Dermis blood vessel endothelial cell (primary cell): ENCODE results near the gene TREM2. TPM values are rescaled to one million over a fixed set of nuclear protein-coding genes. Genes with fewer than 3 reads are reported as not detected.

Experiments used
- DNase-seq: peaks from one replicate; pipeline ENCODE4 v3.0.0; 2010
- total RNA-seq: library from RNA; depleted of rRNA; stranded (reverse); fragments of >200 nt; gene quantifications from 2 replicates; pipeline ENCODE4 v1.2.3, GENCODE V29; 2014

The TREM2 gene
- total RNA-seq, 1 donor from 2014 or later, result not detected

- DNase-seq, result peak; percentile 84
Observed at GRCh38 chr6:41182069-41183034, 19.4 kb upstream of the TREM2 start.

- no peak for DNase-seq
Observed at GRCh38 chr6:41181566-41181965, 18.6 kb upstream of the TREM2 start.

DNA sequence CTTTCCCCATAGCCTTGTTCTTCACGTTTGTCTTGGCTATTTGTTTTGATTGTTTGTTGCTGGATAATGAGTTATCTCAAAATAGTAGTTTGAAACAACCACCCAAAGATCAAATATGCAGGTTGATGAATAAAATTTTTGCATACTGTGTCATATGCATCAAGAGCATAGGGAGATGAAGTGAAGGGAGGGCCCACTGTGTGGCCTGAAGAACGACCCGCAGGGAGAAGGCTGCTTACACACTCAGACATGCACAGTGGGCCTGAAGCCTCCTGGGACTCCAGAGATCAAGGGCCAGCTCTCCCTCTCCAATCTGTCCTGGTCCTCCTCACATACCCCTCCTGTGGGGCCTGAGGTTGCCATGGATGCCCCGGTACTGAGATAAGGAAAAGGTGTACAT lies 16.2 kb upstream of the TREM2 start:
- DNase-seq, result no peak

DNA sequence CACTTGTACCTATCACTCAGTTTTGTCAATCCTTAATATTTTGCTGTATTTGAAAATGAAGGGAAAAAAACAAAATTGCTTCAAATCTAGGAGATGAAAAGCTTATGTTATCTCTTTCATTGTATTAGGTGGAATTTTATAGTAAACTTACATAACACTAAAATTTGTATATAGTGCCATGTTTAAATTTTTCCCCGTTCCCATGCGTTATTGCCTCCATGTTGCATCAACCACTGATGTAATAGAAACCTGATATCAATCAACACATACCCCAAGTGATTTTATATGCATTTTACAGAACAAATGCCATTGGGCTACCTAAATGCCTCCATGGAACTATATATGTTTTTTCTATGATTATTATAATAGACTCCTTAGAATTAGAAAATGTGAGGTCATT lies 14.8 kb upstream of the TREM2 start:
- no peak for DNase-seq

- DNase-seq, result no peak
Observed at GRCh38 chr6:41177287-41177686, 14.4 kb upstream of the TREM2 start.

DNA sequence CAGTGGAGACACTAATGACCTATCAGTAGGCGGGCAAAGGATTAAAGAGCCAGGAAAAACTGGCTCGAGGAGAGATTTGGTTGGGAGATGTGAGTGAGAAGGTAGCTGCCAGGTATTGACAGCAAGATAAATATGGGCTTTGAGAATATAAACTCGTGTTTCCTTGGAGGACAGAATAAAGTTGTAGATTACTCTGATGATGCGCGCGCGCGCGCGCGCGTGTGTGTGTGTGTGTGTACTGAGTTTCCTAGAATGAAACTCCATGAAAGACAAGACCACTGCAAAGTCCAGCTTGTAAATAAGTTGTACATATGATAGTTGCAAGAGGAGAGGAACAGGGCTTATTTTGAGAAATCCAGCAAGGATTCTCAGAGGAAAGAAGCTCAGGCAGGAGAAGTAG lies 13.3 kb upstream of the TREM2 start:
- DNase-seq, result no peak

GRCh38 chr6:41175084-41175483 lies 12.2 kb upstream of the TREM2 start:
- DNase-seq, result no peak

DNA sequence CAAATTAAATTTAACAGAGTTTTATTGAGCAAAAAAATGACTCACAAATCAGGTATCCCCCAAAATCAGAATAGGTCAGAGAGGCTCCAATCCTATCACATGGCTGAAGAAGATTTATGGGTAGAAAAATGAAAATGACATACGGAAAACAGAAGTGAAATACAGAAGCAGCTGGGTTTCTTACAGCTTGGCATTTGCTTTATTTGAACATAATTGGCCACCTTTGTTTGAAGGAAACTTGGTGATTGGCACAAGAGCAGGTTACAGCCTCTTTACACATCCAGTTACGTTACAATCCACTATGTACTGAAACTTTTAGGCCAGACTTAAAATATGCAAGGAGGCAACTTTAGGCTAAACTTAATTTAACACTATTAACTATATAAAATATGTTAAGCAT lies 11.7 kb upstream of the TREM2 start:
- no peak for DNase-seq

GRCh38 chr6:41171908-41172307 lies 9.0 kb upstream of the TREM2 start:
- DNase-seq, result no peak

DNA sequence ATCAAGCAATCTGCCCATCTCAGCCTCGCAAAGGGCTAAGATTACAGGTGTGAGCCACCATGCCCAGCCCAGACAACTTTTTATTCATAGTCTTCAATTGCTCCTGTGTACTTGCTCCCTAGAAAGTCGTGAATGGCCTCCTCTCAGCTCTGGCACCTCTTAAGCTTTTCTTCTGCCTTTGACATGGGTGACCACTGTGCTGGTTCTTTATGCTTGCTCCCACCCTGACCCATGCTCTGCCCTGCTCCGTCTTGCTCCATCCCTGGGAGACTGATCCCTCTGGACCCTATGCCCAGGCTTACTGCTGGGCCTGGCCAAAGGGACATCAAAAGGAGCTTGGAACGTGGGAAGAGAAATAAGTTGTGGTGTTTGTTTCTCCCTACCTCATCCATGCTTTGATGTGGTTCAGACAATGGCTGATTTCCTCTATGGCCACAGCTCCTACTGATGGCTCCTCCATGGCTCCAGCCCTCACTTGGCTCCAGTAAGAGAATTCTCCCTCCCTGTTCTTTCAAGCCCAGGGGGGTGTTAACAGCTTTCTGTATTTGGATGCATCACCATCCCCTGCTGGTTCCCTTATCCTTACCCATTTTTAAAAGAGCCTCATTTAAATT lies 7.7 kb upstream of the TREM2 start:
- no peak for DNase-seq

GRCh38 chr6:41167173-41167963 lies 4.5 kb upstream of the TREM2 start:
- DNase-seq, result peak; percentile 48

- no peak for DNase-seq
Observed at GRCh38 chr6:41164551-41165120, 1.7 kb upstream of the TREM2 start.

DNA sequence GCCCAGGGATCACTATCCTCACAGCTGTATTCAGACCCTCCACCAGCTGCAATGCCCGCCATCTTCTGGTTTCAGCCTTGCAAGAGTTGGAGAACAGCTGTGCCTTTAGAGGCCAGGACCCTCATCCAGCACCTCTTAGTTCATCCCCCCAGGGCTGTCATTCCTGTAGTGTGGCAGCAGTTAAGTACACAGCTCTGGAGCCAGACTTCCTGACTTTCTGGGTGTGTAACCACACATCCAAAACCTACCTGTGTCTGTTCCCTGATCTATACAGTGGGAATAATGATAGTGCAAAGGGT lies 452 bp upstream of the TREM2 start:
- DNase-seq, result no peak

- no peak for DNase-seq
Observed at GRCh38 chr6:41161851-41162552, 914 bp downstream of the TREM2 start.

- DNase-seq, result no peak
Observed at GRCh38 chr6:41161380-41161779, 1.5 kb downstream of the TREM2 start.

GRCh38 chr6:41160933-41161332 lies 2.0 kb downstream of the TREM2 start:
- DNase-seq, result no peak

GRCh38 chr6:41159415-41160082 lies 3.4 kb downstream of the TREM2 start:
- DNase-seq, result no peak

DNA sequence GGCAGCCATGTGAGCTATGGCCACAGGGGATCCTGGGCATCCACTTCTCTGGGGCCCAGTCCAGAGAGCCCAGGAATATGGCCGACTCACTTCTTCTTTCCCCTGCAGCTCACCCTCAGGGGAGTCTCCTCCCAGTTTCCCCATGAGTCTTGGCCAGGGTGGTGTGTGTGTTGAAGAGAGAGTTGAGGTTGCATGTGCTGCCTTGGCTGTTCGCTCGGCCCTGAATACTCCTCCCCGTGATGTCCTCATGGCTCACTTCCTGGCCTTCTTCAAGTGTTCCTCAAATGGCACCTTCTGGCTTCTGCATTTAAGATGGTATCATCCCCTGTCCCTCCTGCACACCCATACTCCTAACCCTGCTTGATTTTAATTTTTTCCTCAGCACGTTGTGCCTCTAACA lies 5.6 kb downstream of the TREM2 start:
- no peak for DNase-seq

GRCh38 chr6:41156771-41157170 lies 6.1 kb downstream of the TREM2 start:
- no peak for DNase-seq

GRCh38 chr6:41156001-41156400 lies 6.9 kb downstream of the TREM2 start:
- no peak for DNase-seq

DNA sequence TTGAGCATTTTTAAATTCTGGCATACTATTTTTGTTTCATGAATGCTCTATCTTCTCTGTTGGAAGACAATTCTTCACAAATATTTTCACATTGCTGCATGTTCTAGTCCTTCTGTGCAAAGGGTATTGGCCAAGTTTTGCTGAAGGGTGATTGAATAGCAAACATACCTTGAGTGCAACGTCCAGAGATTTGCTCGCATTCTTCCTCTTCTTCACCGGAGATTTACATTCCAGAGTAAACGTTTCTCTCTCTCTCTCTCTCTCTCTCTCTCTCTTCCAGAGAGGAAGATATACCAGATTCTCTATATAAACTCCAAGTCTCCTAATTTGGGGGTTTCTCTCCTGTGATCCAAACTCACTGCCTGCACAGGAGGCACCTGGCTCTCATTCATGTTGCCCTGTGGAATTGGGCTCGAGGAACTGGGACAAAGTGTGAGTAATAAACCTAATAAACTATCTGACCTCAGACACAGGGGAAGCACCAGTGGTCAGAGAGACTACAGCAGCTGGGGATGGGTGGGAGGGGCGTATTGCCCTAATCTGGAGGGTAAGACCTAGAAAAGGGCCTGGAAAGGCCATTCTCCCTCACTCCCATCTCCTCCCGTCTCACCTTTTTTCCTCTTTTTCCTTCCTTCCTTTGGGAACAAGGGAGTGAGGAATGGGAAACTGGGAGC lies 7.6 kb downstream of the TREM2 start:
- no peak for DNase-seq
